Dedifferentiated amniotic fluid mesenchymal stem cell (primary cell): ENCODE results near the gene CPN1.
"Not testable (repeated sequence)": the region's sequence is repeated elsewhere in the genome, so short reads cannot be mapped to it uniquely, and the experiment has no call there.

ENCODE experiments used
- DNase-seq: peaks from one replicate; pipeline ENCODE4 v3.0.0-alpha.2; 2016; ENCODE audit errors: extremely low spot score

The CPN1 gene

GRCh38 chr10:100022403-100022802, 59.3 kb downstream of the CPN1 start:
- no peak for DNase-seq

DNA sequence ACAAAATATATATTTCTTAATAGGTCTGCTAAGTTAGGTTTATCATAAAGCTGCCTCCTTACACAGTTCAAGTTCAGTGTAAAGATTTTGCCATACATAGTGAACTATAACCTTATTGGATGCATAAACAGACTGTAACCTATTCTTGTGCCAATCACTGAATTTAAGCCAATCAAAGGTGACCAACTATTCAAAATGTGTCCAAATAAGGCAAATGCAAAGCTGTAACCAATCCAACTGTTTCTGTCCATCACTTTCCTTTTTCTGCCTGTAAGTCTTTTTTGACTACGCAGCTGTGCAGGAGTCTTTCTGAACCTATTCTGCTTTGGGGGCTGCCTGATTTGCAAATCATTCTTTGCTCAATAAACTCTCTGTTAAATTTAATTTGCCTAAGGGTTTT, 60.3 kb downstream of the CPN1 start:
- DNase-seq = no peak

DNA sequence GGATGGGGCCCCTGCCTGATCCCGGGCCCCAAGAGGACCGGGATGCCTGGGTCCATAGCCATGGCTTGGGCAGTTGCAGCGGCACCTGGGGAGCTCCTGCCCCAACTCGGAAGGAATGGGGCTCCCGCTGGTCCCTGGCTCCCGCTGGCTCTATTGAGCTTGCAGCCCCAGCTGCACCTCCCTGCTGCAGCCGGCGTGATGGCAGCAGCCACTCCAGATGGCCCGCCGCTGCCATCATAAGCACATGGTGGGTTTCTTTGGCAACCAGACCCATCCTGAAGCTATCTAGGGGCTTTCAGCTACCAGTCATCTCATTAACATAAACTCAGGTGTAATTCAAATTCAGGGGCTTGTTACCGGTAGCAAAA, 60.8 kb downstream of the CPN1 start:
- no peak for DNase-seq

GRCh38 chr10:100020142-100020885, 61.4 kb downstream of the CPN1 start:
- DNase-seq = no peak

GRCh38 chr10:100019787-100020141, 61.9 kb downstream of the CPN1 start:
- no peak for DNase-seq

DNA sequence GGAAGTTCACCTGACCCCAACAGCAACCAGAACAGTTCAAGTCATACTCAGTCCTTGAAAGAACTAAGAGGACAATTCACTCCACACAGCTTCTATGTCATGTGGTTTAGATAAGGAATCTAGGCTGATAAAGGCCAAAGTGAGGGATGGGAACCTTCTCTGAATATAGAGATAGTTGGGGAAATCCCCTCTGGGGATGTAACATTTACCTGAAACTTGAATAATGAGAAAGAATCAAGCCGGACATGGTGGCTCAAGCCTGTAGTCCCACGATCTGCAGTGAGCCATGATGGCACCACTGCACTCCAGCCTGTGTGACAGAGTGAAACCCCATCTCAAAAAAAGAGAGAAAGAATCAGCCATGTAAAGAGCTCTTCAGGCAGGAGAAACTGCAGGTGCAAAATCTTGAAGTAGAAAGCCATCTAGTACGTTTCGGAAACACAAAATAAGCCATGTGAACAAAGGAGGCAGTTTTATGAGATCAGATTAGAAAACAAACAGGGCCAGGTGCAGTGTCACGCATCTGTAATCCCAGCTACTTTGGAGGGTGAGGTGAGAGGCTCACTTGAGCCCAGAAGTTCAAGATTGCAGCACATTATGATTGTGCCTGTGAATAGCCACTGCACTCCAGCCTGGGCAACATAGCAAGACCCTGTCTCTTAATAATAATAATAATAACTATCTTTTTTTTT, 67.5 kb downstream of the CPN1 start:
- no peak for DNase-seq

- no peak for DNase-seq
Measured at GRCh38 chr10:100013621-100014020, 68.0 kb downstream of the CPN1 start.

- DNase-seq = not testable (repeated sequence)
Measured at GRCh38 chr10:100011906-100012305, 69.8 kb downstream of the CPN1 start.

DNA sequence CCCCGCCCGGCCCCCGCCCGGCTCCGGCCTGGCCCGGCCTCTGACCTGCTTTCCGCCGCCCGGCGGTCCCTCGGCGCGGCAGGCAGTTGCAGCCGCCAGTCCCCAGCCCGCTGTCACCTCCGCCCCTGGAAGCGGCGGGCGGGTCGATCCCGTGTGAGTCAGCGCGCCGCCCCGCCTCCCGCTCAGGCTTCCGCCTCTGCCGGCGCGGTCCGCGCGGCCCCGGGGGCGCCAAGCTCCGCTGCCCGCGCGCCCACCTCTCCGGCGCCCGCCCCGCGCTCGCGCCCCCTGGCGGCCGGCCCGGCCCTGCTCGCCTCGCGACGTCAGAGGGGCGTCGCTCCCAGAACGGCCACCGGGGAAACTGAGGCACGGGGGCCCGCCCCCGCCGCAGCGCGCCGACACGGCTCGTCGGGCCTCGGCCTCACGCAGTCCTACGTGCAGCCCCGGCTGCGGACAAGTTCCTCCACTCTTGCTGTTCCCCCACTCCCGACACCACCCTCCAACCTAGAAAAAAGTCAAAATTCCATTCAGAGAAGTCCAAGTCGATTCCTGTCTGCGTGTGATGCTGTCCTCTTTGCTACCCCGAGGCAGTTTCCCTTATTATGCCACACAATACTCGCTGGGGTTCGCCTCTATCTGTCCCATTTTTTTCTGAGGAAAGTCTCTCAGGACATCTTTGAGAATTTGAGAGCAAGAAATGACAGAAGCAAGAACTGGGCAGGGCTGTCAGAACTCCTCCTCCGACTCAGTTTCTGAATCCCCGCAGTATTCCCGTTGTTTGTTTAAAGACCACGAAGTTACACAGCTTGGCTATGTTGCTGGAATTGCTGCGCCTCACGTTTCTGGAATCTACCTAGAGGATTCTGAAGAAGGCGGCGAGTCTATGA, 71.6 kb downstream of the CPN1 start, which contains the start of gene DNMBP:
Gene DNMBP (minus strand): TSS at position 155 of the 884 bp plus-strand sequence. CDS start 37,823 bp downstream, outside the sequence.
- DNase-seq = peak; percentile 65

DNA sequence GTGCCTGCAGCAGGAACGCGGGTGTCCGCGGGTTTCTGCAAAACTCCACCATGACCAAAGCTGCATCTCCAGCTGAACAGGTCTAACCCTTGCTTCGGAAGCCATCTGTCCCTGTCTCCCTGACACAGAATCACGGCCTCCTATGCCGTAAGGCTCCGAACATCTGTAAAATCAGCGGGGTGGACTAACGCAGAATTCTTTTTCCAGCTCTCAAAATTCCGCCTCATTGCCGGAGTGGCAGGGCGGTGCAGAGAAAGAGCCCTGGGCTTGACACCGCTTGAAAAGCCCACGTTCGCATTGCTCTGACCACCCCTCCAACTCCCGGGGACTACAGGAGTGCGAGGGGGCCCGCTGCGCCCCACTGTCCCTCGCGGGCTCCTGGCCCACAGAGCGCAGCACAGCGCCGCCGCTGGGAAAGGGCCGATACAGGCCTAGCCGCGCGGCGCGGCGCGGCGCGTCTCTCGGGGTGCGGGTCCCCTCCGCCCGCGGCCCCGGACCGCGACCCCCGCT, 72.3 kb downstream of the CPN1 start:
- no peak for DNase-seq

GRCh38 chr10:100008708-100009282, 72.9 kb downstream of the CPN1 start:
- DNase-seq = no peak

DNA sequence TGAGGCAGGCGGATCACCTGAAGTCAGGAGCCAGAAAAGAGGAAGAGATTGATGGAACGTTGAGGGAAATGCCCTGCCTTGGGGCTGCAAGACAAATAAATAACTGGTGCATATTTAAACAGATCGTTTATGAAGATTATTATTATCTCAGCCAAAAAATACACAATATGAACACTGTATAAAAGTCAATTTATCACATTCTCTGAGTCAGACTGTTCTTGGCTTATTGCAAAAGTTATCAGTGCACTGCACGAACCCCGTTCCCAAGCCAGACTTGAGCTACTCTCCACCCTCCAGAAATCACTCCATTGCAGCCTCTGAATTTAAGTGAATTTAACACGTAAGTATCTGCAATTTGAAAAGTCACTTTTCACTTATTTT, 73.5 kb downstream of the CPN1 start:
- peak; percentile 42 for DNase-seq

GRCh38 chr10:100007231-100008141, 74.2 kb downstream of the CPN1 start:
- no peak for DNase-seq

DNA sequence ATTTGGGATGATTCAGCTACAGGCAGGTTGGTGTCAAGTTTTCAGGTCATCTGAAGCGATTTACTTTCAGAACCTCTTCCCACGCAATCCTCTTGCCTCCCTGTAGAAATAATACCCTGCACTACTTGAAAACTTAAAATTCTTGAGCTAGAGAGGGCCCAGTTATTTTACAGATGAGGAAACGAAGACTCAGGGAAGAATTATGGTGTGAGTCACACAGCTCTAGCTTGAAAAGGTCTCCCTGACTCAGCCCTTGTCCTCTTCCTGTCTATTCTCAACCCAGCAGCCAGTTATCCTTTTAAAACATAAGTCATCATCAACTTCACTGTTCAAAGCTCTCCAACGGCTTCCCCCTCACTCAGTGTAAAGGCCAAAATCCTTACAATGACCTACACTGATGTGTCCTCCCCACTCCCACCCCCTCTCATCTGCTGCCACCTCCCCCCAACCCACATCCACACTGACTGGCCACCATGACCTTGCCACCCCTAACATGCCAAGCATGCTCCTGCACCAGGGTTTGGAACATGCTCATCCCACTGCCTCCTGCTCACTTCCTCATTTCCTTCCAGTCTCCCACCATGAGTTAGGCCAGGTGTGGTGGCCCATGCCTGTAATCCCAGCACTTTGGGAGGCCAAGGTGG, 75.3 kb downstream of the CPN1 start:
- peak; percentile 91 for DNase-seq

DNA sequence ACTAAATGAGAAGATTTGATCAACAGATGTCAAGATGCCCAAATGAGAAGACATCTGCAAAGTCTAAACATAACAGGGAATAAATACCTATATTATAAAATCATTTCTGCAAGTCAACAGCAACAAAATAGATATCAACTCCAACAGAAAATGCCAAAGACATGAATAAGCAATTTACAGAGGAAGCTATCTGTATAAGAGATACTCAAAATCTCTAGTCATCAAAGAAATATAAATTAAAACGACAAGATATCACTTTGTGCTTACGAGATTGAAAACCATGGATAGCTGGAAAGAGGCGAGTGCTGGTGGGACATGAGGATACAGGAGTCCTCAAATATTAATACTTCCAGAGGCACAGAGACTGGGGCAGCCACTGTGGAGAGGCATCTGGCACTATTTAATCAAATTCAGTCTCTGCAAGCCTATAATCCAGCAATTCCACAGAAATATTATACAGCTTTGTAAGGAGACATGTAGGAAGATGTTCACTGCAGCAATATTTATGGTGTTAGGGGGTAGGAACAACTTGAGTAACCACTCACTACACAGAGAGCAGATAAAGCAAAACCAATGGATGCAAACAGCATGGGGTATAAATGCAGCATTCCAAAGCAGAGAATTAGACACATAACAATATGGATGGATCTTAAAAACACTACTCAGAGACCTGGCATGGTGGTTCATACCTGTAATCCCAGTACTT, 76.7 kb downstream of the CPN1 start:
- DNase-seq = no peak

- DNase-seq = no peak
Measured at GRCh38 chr10:100000109-100000644, 81.5 kb downstream of the CPN1 start.

DNA sequence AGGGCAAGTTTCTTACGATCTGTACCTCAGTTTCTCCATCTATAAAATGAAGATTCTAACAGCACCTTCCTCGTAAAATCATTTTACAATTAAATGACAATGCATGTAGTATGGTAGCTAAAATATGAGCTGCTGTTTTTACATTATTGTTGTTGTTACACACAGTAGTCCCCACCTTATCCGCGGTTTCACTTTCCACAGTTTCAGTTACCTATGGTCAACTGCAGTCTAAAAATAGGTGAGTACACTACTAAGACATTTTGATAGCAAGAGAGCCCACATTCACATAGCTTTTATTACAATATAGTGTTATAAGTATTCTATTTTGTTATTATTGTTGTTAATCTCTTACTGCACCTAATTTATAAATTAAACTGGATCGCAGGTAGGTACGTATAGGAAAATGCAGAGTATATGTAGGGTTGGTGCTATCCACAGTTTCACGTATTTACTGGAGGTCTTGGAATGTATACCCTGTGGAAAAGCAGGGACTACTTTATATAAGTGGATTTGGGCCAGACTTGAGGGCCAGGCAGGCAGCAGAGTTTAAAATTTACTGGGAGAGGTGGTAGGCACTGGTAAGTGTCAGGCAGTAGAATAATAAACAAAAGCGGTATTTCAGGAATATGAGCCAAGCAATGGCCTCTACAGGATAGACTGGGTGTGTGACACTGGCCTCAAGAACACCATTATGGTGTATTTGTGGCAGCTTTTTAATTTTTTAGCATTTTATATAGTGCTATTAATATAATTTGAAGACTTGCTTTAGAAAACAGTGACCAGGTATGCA, 82.2 kb downstream of the CPN1 start:
- DNase-seq = no peak

- no peak for DNase-seq
Measured at GRCh38 chr10:99998889-99999288, 82.8 kb downstream of the CPN1 start.
